ENCODE results near the gene APBB2. TPM values are rescaled to one million over a fixed set of nuclear protein-coding genes. Genes with fewer than 3 reads are reported as not detected.
A peak's percentile ranks its signal among the peaks of the same experiment; 100 is the strongest.

APBB2 gene
- total RNA-seq, 1 donor from 2014 or later, result 63.2 TPM

GRCh38 chr4:41216294-41217019 lies 2.1 kb upstream of the APBB2 start:
- peak overlapping the region; percentile 85 for H3K4me3 Mint-ChIP-seq
- H3K27me3 Mint-ChIP-seq (ENCODE audit: low read depth), result no peaks in the 10 kb centered on the region
- peak; percentile 47 to 84 for DNase-seq (ENCODE audit: low spot score in 2 of 2, unreplicated experiment in 2 of 2)

GRCh38 chr4:41215969-41216293 lies 1.6 kb upstream of the APBB2 start:
- H3K4me1 Mint-ChIP-seq, result peaks cover 43% of the 10 kb centered on the region
- no peak for DNase-seq (ENCODE audit: low spot score in 2 of 2, unreplicated experiment in 2 of 2)
- H3K9me3 Mint-ChIP-seq, result no peaks in the 10 kb centered on the region
- peak overlapping the region; percentile 85 for H3K4me3 Mint-ChIP-seq
- no peaks in the 10 kb centered on the region for H3K27me3 Mint-ChIP-seq (ENCODE audit: low read depth)
- H3K36me3 Mint-ChIP-seq, result no peaks in the 10 kb centered on the region
- peak overlapping the region; percentile 94 for H3K27ac Mint-ChIP-seq
- no peak for TF ChIP-seq CTCF (IDR thresholded peaks at IDR 0.05; ENCODE audit: unreplicated experiment)

More at GRCh38 chr4:41216294-41217019, 2.1 kb upstream of the APBB2 start:
- no peaks in the 10 kb centered on the region for H3K36me3 Mint-ChIP-seq
- TF ChIP-seq CTCF (IDR thresholded peaks at IDR 0.05; ENCODE audit: unreplicated experiment), result no peak
- no peaks in the 10 kb centered on the region for H3K9me3 Mint-ChIP-seq
- peak overlapping the region; percentile 99 for H3K27ac Mint-ChIP-seq
- peaks cover 43% of the 10 kb centered on the region for H3K4me1 Mint-ChIP-seq

GRCh38 chr4:41215155-41215554 lies 813 bp upstream of the APBB2 start:
- TF ChIP-seq CTCF (IDR thresholded peaks at IDR 0.05; ENCODE audit: unreplicated experiment), result no peak
- Mint-ChIP-seq H3K27ac (no peak overlapping the region), H3K36me3 (no peaks in the 10 kb centered on the region)

GRCh38 chr4:41214825-41215146 lies 444 bp upstream of the APBB2 start:
- H3K27ac Mint-ChIP-seq, result peak overlapping the region; percentile 67

More at GRCh38 chr4:41215155-41215554, 813 bp upstream of the APBB2 start:
- H3K4me3 Mint-ChIP-seq, result peak overlapping the region; percentile 85
- H3K27me3 Mint-ChIP-seq (ENCODE audit: low read depth), result no peaks in the 10 kb centered on the region
- H3K4me1 Mint-ChIP-seq, result peaks cover 43% of the 10 kb centered on the region
- DNase-seq (ENCODE audit: low spot score in 2 of 2, unreplicated experiment in 2 of 2), result no peak
- no peaks in the 10 kb centered on the region for H3K9me3 Mint-ChIP-seq

GRCh38 chr4:41213625-41214135 lies 662 bp downstream of the APBB2 start:
- Mint-ChIP-seq H3K27me3 (ENCODE audit: low read depth) (no peaks in the 10 kb centered on the region), H3K27ac (peak overlapping the region; percentile 59), H3K4me3 (peak overlapping the region; percentile 79), H3K9me3 (peaks cover 4% of the 10 kb centered on the region), H3K36me3 (no peaks in the 10 kb centered on the region), H3K4me1 (peaks cover 47% of the 10 kb centered on the region)
- no peak for TF ChIP-seq CTCF (IDR thresholded peaks at IDR 0.05; ENCODE audit: unreplicated experiment)
- DNase-seq (ENCODE audit: low spot score in 2 of 2, unreplicated experiment in 2 of 2), result peak in 1 of 2 experiments; percentile 34

More at GRCh38 chr4:41214825-41215146, 444 bp upstream of the APBB2 start:
- TF ChIP-seq CTCF (IDR thresholded peaks at IDR 0.05; ENCODE audit: unreplicated experiment), result peak; percentile 22
- Mint-ChIP-seq H3K4me1 (peaks cover 43% of the 10 kb centered on the region), H3K9me3 (no peaks in the 10 kb centered on the region), H3K36me3 (no peaks in the 10 kb centered on the region), H3K27me3 (ENCODE audit: low read depth) (no peaks in the 10 kb centered on the region), H3K4me3 (peak overlapping the region; percentile 79)
- no peak for DNase-seq (ENCODE audit: low spot score in 2 of 2, unreplicated experiment in 2 of 2)
